HG02678 (cell line): ENCODE results near the gene RGS7.
"Not testable (repeated sequence)": the region's sequence is repeated elsewhere in the genome, so short reads cannot be mapped to it uniquely, and the experiment has no call there.

Experiments used
- ATAC-seq: cut with Tn5 transposase; IDR thresholded peaks from one replicate; pipeline ENCODE4 v1.9.1; 2021; ENCODE audit warnings: mild to moderate bottlenecking, moderate library complexity; ENCODE audit not compliant: unreplicated experiment

RGS7 gene

DNA sequence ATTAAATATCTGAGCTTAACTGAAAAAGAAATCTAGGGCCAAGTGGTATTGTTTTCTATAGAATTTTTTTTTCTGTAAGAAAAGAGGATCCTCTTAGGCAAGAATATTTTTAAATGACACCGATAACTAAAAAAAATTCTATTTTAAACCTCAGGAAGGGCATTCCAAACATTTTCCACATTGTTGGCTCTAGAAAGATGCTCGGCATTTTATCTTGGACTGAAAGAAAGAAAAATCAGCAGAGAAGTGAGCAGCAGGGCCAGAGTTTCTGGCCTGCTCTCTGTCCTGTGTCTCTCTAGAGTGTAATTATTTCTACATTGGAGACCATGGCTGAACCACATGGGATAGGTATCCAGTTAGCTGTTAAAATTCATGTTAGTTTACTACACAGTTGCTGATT lies 552.5 kb downstream of the RGS7 start:
- ATAC-seq, result no peak

DNA sequence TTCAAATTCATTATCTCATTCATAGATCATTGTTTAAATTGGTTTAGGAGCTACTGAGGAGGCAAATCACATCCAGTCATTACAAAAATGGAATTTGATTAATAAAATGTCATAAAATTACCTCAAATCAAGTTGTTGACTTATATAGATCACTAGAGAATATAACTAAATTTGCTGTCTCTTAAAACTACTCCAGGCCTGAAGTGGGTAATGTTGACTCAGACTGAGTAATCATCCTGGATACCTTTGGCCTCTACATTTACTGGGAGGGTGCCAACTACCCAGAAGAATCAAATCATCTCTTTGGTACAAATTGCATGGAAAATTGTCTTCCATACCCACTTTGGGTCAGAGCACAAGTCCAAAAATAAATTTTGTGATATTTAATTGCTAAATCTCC lies 553.9 kb downstream of the RGS7 start:
- no peak for ATAC-seq

DNA sequence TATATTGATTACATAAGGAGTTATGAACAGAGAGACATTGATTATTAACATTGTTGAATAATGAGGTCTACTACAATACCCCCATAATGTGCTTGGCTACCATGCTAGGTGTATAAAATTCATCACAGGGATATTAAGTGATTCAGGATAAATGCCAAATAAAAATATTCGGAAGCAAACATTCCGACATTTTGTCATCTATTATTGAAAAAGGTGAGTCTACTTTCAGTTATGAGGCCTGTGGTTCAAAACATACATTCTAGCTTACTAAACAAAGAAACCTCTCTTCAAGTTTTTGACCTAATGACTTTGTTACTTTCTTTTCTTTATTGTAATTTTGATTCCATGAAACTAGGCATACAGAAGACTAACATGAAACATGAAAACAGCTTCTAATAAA lies 554.7 kb downstream of the RGS7 start:
- no peak for ATAC-seq

- no peak for ATAC-seq
Observed at GRCh38 chr1:240801442-240801841, 555.6 kb downstream of the RGS7 start.

- no peak for ATAC-seq
Observed at GRCh38 chr1:240800291-240800690, 556.7 kb downstream of the RGS7 start.

DNA sequence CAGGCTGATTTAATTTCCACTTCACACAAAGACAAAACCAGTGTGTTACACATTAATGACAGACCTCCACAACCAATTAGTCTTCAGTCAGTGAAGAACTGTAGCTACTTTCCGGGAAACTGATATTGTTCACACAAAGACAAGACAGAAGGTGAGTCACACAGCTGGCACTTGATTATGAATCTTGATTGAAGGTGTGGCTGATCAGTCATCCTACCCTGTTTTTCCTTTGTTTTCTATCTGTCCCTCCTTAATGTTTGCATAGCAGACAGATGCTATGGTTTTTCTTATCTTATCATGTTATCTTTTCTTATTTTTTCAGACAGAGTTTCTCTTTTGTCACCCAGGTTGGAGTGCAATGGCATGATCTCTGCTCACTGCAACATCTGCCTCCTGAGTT lies 560.0 kb downstream of the RGS7 start:
- ATAC-seq, result no peak

DNA sequence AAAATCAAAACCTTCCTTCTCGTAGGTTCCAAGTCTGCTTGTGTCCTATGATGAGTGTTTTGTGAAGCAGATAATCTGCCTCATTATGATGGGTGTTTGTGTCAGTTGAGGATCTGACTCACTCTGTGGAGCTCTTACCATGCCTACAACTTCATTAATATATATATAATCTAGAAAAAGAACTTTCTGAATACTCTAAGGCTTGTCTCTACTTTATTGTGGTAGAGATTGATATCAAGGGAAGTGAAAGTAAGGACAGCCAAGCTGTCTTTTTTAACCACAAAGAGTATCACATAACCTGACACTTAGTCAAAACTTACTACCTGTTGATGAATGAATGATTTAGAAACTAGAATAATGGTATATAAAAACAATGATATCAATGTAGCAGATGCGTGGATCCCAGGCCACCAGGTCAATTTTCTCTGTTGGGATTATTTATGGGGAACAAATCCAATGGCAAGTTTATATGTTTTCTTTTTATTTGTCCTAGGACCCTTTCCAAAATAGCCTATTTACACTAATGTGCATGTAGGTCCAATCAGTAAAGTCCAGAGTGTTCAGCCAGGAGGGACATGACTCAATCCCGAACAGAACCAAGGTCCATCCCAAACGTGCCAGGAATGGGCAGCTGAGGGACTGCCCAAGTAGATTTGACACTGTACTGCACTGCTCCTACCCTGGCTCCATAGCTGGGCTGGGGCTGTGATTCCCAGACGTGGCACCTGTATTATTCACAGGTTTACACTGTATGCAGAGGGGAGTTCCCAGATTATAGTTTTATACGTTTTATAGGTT lies 562.8 kb downstream of the RGS7 start:
- ATAC-seq, result peak; percentile 71

DNA sequence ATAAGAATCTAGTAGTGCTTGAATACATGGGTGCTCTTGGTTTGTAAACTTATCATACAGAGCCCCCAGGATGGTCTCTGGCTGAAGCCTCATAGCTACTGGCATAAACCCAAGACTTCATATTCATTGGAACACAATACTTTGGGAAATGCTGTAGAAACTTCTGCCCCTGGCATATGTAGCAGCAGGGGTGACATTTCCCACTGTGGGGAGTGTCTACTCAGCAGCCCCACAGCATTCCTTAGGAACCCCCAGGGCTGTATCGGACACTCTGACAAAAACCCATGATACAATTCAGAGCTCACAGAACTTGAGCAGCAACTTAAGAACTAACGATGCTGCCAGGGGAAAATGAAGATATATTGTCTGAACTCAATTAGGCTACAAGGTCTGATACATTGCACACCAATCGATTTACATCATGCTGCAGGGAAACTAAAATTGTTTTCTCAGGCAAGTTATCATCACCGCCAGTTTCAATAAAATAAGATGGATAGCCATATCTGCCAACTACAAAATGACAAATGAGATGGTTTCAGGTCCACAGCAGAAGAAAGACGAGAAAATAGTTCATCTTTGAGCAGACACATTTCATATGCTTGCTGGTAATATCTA lies 564.0 kb downstream of the RGS7 start:
- ATAC-seq, result no peak

DNA sequence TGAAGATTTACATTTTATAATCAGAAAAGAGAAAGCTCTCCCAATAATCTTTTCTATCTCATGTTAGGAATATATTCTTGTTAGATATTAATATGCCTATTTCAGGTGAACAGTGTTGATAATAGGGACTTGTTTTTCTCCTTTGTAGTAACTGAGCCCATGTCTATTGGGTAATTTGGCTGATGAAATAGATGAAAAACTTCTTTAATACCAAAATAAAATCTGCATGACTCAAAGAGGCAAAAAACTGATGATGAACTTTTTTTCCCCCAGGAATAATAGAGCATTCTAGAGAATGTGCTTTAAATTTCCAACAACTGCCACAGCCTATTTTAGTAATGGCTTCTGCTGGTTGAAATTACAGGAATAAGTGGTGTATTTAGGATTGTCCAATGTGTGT lies 566.1 kb downstream of the RGS7 start:
- no peak for ATAC-seq

DNA sequence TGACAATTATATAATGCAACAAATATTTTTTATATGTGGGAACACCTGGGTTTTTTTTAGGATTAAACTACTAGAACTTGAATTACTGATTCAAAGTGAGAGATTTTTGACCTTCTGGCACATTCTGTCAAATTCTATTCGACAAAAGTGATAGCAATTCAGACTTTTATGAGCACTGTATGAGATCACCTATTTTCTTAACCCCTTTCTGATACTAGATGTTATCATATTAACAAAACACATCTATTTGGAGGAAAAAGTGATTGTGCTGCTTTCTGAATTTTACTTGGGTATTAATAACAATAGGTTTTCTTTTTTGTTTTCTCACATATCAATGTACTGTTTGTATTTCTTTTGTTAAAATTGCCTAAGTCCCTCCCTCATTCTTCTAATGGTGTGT lies 570.1 kb downstream of the RGS7 start:
- no peak for ATAC-seq

- no peak for ATAC-seq
Observed at GRCh38 chr1:240784776-240785175, 572.2 kb downstream of the RGS7 start.

DNA sequence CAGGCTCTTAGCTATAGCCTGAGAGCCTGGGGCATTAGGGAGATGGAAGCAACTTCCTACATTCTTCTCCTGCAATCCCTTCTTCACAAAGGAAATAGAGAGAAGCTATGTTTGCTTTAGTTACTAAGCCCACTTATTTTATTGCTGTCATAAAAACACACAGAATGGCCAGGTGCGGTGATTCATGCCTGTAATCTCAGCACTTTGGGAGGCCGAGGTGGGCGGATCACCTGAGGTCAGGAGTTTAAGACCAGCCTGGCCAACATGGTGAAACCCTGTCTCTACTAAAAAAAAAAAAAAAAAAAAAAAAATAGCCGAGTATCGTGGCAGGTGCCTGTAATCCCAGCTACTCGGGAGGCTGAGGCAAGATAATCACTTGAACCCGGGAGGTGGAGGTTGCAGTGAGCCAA lies 573.3 kb downstream of the RGS7 start:
- not testable (repeated sequence) for ATAC-seq

- ATAC-seq, result no peak
Observed at GRCh38 chr1:240776237-240776636, 580.8 kb downstream of the RGS7 start.

DNA sequence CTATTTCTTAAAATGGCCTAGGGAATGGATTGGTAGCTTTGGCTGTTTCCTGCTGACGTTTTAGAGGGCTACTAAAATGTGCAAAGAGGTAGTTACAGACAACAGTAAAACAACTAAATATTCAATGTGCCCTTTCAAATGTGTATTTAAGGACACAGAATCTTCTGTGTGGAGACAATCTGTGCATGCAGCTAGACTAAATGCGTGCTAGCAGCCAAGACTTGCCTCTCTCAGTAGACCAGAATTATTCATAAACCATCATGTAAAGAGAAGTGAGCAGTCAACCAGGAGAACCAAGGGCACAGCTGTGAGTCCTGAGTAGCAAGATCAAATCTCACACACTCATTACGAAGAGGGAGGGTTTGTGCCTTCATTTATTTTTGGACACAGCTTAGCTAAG lies 584.9 kb downstream of the RGS7 start:
- ATAC-seq, result no peak

- ATAC-seq, result no peak
Observed at GRCh38 chr1:240771450-240771849, 585.6 kb downstream of the RGS7 start.

GRCh38 chr1:240768979-240769378 lies 588.0 kb downstream of the RGS7 start:
- no peak for ATAC-seq

- no peak for ATAC-seq
Observed at GRCh38 chr1:240766831-240767230, 590.2 kb downstream of the RGS7 start.

- ATAC-seq, result no peak
Observed at GRCh38 chr1:240765732-240766363, 591.2 kb downstream of the RGS7 start.

- ATAC-seq, result no peak
Observed at GRCh38 chr1:240763771-240764170, 593.2 kb downstream of the RGS7 start.

DNA sequence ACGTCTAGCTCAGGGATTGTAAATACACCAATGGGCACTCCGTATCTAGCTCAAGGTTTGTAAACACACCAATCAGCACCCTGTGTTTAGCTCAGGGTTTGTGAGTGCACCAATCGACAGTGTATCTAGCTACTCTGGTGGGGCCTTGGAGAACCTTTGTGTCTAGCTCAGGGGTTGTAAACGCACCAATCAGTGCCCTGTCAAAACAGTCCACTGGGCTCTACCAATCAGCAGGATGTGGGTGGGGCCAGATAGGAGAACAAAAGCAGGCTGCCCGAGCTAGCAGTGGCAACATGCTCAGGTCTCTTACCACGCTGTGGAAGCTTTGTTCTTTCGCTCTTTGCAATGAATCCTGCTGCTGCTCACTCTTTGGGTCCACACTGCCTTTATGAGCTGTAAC lies 593.9 kb downstream of the RGS7 start:
- not testable (repeated sequence) for ATAC-seq

DNA sequence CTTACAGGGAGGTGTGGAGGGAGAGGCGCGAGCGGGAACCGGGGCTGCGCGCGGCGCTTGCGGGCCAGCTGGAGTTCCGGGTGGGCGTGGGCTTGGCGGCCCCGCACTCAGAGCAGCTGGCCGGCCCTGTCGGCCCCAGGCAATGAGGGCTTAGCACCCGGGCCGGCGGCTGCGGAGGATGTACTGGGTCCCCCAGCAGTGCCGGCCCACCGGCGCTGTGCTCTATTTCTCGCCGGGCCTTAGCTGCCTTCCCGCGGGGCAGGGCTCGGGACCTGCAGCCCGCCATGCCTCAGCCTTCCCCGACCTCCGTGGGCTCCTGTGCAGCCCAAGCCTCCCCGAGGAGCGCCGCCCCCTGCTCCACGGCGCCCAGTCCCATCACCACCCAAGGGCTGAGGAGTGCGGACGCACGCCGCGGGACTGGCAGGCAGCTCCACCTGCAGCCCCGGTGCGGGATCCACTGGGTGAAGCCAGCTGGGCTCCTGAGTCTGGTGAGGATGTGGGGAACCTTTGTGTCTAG lies 594.5 kb downstream of the RGS7 start:
- not testable (repeated sequence) for ATAC-seq

GRCh38 chr1:240758777-240759176 lies 598.2 kb downstream of the RGS7 start:
- not testable (repeated sequence) for ATAC-seq
